Breast epithelium (tissue), 3 donors: Measurements from ENCODE around the gene PCNA.

Source experiments
- POLR2A ChIP-seq: fragments of 450-650 bp; IDR thresholded peaks from one replicate; pipeline ENCODE4 v1.6.1; 2016; ENCODE audit warnings: antibody characterized with exemption, mild to moderate bottlenecking, moderate library complexity
- POLR2AphosphoS5 ChIP-seq, 3 donors: sonication (generic); formaldehyde crosslinking; IDR thresholded peaks; one replicate each; pipeline ENCODE4 v1.6.1; 2017; ENCODE audit warnings: antibody characterized with exemption in 3 of 3
- TF ChIP-seq, protein P1 (sequence below), 3 donors: fragments of 450-650 bp; IDR thresholded peaks; one replicate each; pipeline ENCODE4 v1.5.1; 2016 to 2017; ENCODE audit warnings: antibody characterized with exemption in 3 of 3, mild to moderate bottlenecking in 3 of 3, moderate library complexity in 3 of 3

DNA sequence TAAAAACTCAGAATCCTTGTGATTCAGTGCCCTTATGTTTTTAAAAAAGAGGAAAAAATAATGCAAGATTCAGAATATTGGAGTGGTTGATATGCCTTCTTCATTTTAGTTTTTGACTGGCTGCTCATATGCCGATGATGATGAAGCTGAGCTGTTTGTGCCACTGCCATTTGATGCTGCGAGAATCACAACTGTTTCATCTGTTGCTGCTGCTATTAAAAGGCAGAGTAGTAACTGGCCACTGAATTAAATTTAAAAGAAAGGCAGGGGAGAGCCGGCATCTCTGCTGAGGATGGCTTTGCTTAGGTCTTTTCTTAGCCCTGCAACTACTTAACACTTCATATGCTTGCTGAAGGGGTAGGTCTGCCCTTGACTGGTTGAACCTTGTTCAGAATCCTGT is 40.2 kb upstream of the PCNA start:
- TF ChIP-seq POLR2AphosphoS5 (IDR thresholded peaks at IDR 0.05) (no peak), POLR2A (no peak)
- TF ChIP-seq, protein P1, sequence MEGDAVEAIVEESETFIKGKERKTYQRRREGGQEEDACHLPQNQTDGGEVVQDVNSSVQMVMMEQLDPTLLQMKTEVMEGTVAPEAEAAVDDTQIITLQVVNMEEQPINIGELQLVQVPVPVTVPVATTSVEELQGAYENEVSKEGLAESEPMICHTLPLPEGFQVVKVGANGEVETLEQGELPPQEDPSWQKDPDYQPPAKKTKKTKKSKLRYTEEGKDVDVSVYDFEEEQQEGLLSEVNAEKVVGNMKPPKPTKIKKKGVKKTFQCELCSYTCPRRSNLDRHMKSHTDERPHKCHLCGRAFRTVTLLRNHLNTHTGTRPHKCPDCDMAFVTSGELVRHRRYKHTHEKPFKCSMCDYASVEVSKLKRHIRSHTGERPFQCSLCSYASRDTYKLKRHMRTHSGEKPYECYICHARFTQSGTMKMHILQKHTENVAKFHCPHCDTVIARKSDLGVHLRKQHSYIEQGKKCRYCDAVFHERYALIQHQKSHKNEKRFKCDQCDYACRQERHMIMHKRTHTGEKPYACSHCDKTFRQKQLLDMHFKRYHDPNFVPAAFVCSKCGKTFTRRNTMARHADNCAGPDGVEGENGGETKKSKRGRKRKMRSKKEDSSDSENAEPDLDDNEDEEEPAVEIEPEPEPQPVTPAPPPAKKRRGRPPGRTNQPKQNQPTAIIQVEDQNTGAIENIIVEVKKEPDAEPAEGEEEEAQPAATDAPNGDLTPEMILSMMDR (IDR thresholded peaks at IDR 0.05), result no peak
